ENCODE results near the gene RNF44. TPM values are rescaled to one million over a fixed set of nuclear protein-coding genes. Genes with fewer than 3 reads are reported as not detected.

RNF44 gene
- 28.2 TPM for total RNA-seq
- long read RNA-seq, partial matches to known transcripts: 7 of 24 reads
- long read RNA-seq, other reads (novel, unspliced or antisense): 17 of 24 reads

- peak within 1 kb of the TSS; percentile 93 for H3K4me3 ChIP-seq
- TF ChIP-seq, protein P1, sequence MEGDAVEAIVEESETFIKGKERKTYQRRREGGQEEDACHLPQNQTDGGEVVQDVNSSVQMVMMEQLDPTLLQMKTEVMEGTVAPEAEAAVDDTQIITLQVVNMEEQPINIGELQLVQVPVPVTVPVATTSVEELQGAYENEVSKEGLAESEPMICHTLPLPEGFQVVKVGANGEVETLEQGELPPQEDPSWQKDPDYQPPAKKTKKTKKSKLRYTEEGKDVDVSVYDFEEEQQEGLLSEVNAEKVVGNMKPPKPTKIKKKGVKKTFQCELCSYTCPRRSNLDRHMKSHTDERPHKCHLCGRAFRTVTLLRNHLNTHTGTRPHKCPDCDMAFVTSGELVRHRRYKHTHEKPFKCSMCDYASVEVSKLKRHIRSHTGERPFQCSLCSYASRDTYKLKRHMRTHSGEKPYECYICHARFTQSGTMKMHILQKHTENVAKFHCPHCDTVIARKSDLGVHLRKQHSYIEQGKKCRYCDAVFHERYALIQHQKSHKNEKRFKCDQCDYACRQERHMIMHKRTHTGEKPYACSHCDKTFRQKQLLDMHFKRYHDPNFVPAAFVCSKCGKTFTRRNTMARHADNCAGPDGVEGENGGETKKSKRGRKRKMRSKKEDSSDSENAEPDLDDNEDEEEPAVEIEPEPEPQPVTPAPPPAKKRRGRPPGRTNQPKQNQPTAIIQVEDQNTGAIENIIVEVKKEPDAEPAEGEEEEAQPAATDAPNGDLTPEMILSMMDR (IDR thresholded peaks at IDR 0.05; ENCODE audit: borderline replicate concordance): no peak
- peak; percentile 98 for DNase-seq
- H3K36me3 ChIP-seq: peaks cover 1% of the 10 kb centered on the region
- peaks cover 76% of the 10 kb centered on the region for H3K4me1 ChIP-seq
- H3K27ac ChIP-seq (replicated peaks): peak within 1 kb of the TSS; percentile 100
- H3K27me3 ChIP-seq (ENCODE audit: low read depth): no peaks in the 10 kb centered on the region
- H3K9me3 ChIP-seq (replicated peaks): no peaks in the 10 kb centered on the region
- intact Hi-C loops (cut with micrococcal nuclease): no loop called here
Measured at GRCh38 chr5:176536902-176537553, at the start of gene RNF44. Gene RNF44, minus strand, starts transcription at chr5:176537402. Its CDS starts 4,930 bp downstream, at chr5:176532472.

- peaks cover 6% of the 10 kb centered on the region for H3K27me3 ChIP-seq (ENCODE audit: low read depth)
- no peak overlapping the region for H3K27ac ChIP-seq (replicated peaks)
- H3K36me3 ChIP-seq: no peaks in the 10 kb centered on the region
- H3K4me1 ChIP-seq: no peaks in the 10 kb centered on the region
- TF ChIP-seq, protein P1 (IDR thresholded peaks at IDR 0.05; ENCODE audit: borderline replicate concordance): no peak
- no peak overlapping the region for H3K4me3 ChIP-seq
- peaks cover 23% of the 10 kb centered on the region for H3K9me3 ChIP-seq (replicated peaks)
- DNase-seq: no peak
- intact Hi-C loops (cut with micrococcal nuclease): no loop called here
Measured at GRCh38 chr5:176583076-176583475, 45.9 kb upstream of the RNF44 start.

DNA sequence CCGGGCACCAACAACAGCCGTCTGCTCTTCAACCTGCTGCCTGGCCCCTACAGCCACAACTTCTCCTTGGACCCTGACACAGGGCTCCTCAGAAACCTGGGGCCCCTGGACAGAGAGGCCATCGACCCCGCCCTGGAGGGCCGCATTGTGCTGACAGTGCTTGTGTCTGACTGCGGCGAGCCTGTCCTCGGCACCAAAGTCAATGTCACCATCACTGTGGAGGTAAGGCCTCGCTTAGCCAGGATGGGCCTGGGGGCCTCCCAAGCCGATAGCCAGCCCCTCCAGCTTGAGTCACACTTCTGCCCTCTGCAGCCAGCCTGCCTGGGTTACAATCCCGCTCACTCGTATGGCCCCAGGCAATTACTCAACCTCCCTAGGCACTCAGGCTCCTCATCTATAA lies 44.2 kb upstream of the RNF44 start:
- TF ChIP-seq, protein P1 (IDR thresholded peaks at IDR 0.05; ENCODE audit: borderline replicate concordance): no peak
- H3K36me3 ChIP-seq: no peaks in the 10 kb centered on the region
- intact Hi-C loops (cut with micrococcal nuclease): no loop called here
- peaks cover 18% of the 10 kb centered on the region for H3K27me3 ChIP-seq (ENCODE audit: low read depth)
- H3K9me3 ChIP-seq (replicated peaks): peaks cover 22% of the 10 kb centered on the region
- H3K27ac ChIP-seq (replicated peaks): no peak overlapping the region
- DNase-seq: no peak
- no peaks in the 10 kb centered on the region for H3K4me1 ChIP-seq
- H3K4me3 ChIP-seq: no peak overlapping the region

DNA sequence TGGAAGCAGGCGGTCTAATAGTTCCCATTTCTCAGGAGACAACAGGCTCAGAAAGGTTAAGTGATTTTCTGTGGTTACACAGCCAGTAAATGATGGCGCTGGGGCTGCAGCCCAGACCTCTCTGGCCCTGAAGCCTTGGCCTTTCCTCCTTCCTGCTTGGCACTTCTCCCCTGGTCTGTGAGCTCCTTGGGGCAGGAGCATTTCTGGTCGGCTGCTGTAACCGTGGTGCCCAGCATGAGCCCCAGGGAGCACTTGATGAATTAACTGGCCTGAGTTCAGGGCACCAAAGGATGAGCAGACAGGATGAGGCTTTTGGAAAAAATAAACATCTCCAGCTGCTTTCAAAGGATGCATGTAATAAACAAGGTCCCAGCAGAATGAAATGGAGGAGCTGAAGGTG lies 42.1 kb upstream of the RNF44 start:
- TF ChIP-seq, protein P1 (IDR thresholded peaks at IDR 0.05; ENCODE audit: borderline replicate concordance): no peak
- no peaks in the 10 kb centered on the region for H3K4me1 ChIP-seq
- peaks cover 1% of the 10 kb centered on the region for H3K9me3 ChIP-seq (replicated peaks)
- H3K27me3 ChIP-seq (ENCODE audit: low read depth): peaks cover 23% of the 10 kb centered on the region
- H3K36me3 ChIP-seq: no peaks in the 10 kb centered on the region
- intact Hi-C loops (cut with micrococcal nuclease): no loop called here
- H3K4me3 ChIP-seq: no peak overlapping the region
- no peak overlapping the region for H3K27ac ChIP-seq (replicated peaks)
- DNase-seq: no peak

GRCh38 chr5:176578391-176578808 lies 41.2 kb upstream of the RNF44 start:
- DNase-seq: peak; percentile 23
- intact Hi-C loops (cut with micrococcal nuclease): no loop called here

More at GRCh38 chr5:176578391-176578808, 41.2 kb upstream of the RNF44 start:
- no peak overlapping the region for H3K27ac ChIP-seq (replicated peaks)
- no peak overlapping the region for H3K4me3 ChIP-seq
- TF ChIP-seq, protein P1 (IDR thresholded peaks at IDR 0.05; ENCODE audit: borderline replicate concordance): peak; percentile 55
- no peaks in the 10 kb centered on the region for H3K36me3 ChIP-seq
- no peaks in the 10 kb centered on the region for H3K9me3 ChIP-seq (replicated peaks)
- H3K4me1 ChIP-seq: no peaks in the 10 kb centered on the region
- peaks cover 29% of the 10 kb centered on the region for H3K27me3 ChIP-seq (ENCODE audit: low read depth)
